Measurements from ENCODE around the gene PSORS1C2.

DNA sequence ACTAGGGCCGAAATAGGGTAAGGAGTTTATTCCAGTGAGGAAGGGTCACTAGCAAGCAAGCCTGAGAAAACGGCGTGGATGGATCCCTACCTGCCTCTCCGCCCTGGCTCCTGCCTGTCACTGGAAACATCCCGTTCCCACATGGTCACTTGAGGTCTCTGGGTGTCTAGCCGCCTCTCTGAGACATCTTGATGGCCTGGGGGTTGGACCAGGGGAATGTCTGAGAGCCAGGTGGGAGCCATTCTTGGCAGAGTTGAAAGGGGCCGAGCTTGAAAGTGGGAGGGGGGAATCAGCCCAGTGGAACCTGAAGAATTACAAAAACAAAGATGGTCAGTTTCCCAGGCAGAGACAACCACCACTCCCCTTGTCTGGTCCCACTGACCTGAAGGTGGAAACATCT, 17.8 kb upstream of the PSORS1C2 start:
- TF ChIP-seq POLR2AphosphoS5 (IDR thresholded peaks at IDR 0.05), result no peak
- TF ChIP-seq, protein P1, sequence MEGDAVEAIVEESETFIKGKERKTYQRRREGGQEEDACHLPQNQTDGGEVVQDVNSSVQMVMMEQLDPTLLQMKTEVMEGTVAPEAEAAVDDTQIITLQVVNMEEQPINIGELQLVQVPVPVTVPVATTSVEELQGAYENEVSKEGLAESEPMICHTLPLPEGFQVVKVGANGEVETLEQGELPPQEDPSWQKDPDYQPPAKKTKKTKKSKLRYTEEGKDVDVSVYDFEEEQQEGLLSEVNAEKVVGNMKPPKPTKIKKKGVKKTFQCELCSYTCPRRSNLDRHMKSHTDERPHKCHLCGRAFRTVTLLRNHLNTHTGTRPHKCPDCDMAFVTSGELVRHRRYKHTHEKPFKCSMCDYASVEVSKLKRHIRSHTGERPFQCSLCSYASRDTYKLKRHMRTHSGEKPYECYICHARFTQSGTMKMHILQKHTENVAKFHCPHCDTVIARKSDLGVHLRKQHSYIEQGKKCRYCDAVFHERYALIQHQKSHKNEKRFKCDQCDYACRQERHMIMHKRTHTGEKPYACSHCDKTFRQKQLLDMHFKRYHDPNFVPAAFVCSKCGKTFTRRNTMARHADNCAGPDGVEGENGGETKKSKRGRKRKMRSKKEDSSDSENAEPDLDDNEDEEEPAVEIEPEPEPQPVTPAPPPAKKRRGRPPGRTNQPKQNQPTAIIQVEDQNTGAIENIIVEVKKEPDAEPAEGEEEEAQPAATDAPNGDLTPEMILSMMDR (IDR thresholded peaks at IDR 0.05), result no peak

Measured in prostate gland (tissue), 2 donors.